WERI-Rb-1 (cell line): Measurements from ENCODE around the gene SCN7A.
A peak's percentile ranks its signal among the peaks of the same experiment; 100 is the strongest.
"Not testable (repeated sequence)": the region's sequence is repeated elsewhere in the genome, so short reads cannot be mapped to it uniquely, and the experiment has no call there.

Experiments used
- DNase-seq: peaks from one replicate; pipeline ENCODE4 v3.0.0-alpha.2; 2020
- H3K27ac ChIP-seq: fragments of 250-450 bp; sonication (Bioruptor Pico); 2 replicates; pipeline ENCODE4 v1.5.1; 2020; ENCODE audit warnings: mild to moderate bottlenecking, moderate library complexity
- H3K27me3 ChIP-seq: fragments of 250-450 bp; sonication (Bioruptor Pico); 2 replicates; pipeline ENCODE4 v1.5.1; 2021; ENCODE audit warnings: mild to moderate bottlenecking, low read depth, moderate library complexity; ENCODE audit not compliant: insufficient read depth, severe bottlenecking
- H3K36me3 ChIP-seq: fragments of 250-450 bp; sonication (Bioruptor Pico); 2 replicates; pipeline ENCODE4 v1.5.1; 2020; ENCODE audit warnings: mild to moderate bottlenecking, moderate library complexity
- H3K4me3 ChIP-seq: 2 replicates; pipeline ENCODE4 v1.5.1; 2011; ENCODE audit warnings: low read depth, mild to moderate bottlenecking, control low read depth, low read length
- H3K9me3 ChIP-seq: fragments of 250-450 bp; sonication (Bioruptor Pico); 2 replicates; pipeline ENCODE4 v1.5.1; 2021; ENCODE audit warnings: mild to moderate bottlenecking, moderate library complexity; ENCODE audit not compliant: severe bottlenecking
- CTCF ChIP-seq: IDR thresholded peaks from 2 replicates; pipeline ENCODE4 v1.5.1; 2011; ENCODE audit warnings: low read depth, mild to moderate bottlenecking, control low read depth, inconsistent platforms, low read length

The SCN7A gene

GRCh38 chr2:166361351-166362153, 132.5 kb downstream of the SCN7A start:
- peak; percentile 40 for TF ChIP-seq CTCF
- H3K27ac ChIP-seq, result no peak overlapping the region
- no peaks in the 10 kb centered on the region for H3K36me3 ChIP-seq
- no peak overlapping the region for H3K4me3 ChIP-seq
- H3K9me3 ChIP-seq, result no peaks in the 10 kb centered on the region
- no peaks in the 10 kb centered on the region for H3K27me3 ChIP-seq
- peak; percentile 13 for DNase-seq

- no peak overlapping the region for H3K27ac ChIP-seq
- no peak for DNase-seq
- H3K27me3 ChIP-seq, result no peaks in the 10 kb centered on the region
- no peak for TF ChIP-seq CTCF
- no peaks in the 10 kb centered on the region for H3K9me3 ChIP-seq
- no peaks in the 10 kb centered on the region for H3K36me3 ChIP-seq
- H3K4me3 ChIP-seq, result no peak overlapping the region
These were observed 133.1 kb downstream of the SCN7A start for GRCh38 chr2:166360906-166361305.

GRCh38 chr2:166360426-166360825, 133.6 kb downstream of the SCN7A start:
- Histone ChIP-seq H3K27me3 (no peaks in the 10 kb centered on the region), H3K9me3 (no peaks in the 10 kb centered on the region), H3K4me3 (no peak overlapping the region), H3K36me3 (no peaks in the 10 kb centered on the region), H3K27ac (no peak overlapping the region)
- DNase-seq, result no peak
- TF ChIP-seq CTCF, result no peak

GRCh38 chr2:166357950-166358321, 136.1 kb downstream of the SCN7A start:
- H3K27me3 ChIP-seq, DNase-seq, H3K27ac ChIP-seq, H3K4me3 ChIP-seq, H3K9me3 ChIP-seq, H3K36me3 ChIP-seq: not testable (repeated sequence)

- no peak for TF ChIP-seq CTCF
- Histone ChIP-seq H3K27ac (no peak overlapping the region), H3K9me3 (no peaks in the 10 kb centered on the region), H3K4me3 (no peak overlapping the region), H3K27me3 (no peaks in the 10 kb centered on the region), H3K36me3 (no peaks in the 10 kb centered on the region)
- no peak for DNase-seq
These were observed 136.7 kb downstream of the SCN7A start for GRCh38 chr2:166357068-166357949.
